Measurements from ENCODE around the gene PODXL2.

DNA sequence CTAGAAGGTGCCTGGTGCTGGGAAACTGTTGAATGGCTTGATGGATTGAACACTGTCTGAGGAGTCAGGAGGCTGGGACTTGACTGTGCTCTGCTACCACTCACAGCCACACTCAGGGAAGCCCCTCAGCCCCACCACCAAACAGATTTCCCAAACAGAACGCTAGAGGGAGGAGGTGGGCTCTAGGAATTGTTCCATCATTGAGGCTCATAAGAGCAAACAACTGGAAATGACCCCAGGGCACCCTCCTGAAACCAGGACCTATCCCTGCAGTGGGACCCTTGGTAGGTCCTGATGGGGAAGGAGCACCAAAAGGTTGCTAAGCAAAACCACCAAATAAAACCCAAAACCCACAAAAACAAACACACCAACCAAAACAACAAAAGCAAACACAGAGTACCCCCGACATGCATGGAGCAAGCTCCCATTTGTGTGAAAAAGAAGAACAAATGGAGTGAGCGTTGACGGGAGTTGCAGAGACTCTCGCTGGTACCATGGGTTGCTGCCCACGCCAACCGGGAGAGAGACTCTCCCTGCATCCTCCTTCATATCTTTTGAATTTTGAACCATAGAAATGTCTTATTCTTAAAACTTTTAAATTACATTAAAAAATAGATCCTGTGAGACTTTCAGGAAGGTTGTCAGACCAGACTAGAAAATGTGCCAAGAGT, 89.4 kb downstream of the PODXL2 start:
- TF ChIP-seq, protein P1, sequence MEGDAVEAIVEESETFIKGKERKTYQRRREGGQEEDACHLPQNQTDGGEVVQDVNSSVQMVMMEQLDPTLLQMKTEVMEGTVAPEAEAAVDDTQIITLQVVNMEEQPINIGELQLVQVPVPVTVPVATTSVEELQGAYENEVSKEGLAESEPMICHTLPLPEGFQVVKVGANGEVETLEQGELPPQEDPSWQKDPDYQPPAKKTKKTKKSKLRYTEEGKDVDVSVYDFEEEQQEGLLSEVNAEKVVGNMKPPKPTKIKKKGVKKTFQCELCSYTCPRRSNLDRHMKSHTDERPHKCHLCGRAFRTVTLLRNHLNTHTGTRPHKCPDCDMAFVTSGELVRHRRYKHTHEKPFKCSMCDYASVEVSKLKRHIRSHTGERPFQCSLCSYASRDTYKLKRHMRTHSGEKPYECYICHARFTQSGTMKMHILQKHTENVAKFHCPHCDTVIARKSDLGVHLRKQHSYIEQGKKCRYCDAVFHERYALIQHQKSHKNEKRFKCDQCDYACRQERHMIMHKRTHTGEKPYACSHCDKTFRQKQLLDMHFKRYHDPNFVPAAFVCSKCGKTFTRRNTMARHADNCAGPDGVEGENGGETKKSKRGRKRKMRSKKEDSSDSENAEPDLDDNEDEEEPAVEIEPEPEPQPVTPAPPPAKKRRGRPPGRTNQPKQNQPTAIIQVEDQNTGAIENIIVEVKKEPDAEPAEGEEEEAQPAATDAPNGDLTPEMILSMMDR (optimal IDR thresholded peaks at IDR 0.05 in 1 of 3, IDR thresholded peaks at IDR 0.05 in 1 of 3, conservative IDR thresholded peaks at IDR 0.05 in 1 of 3; ENCODE audit: extremely low read depth in 1 of 3, insufficient read depth in 2 of 3, low read length in 3 of 3), result no peak
- no peak for TF ChIP-seq EZH2 (IDR thresholded peaks at IDR 0.05; ENCODE audit: low read length)

All from keratinocyte (primary cell).